NCI-H1694 treated with DMSO at 0.1 percent for 48 hours (cell line): ENCODE data around the gene PRRC2C.
"Not testable (repeated sequence)": the region's sequence is repeated elsewhere in the genome, so short reads cannot be mapped to it uniquely, and the experiment has no call there.

Source experiments
- DNase-seq: peaks from one replicate; lab custom pipeline; 2025; lab: John Stamatoyannopoulos, UW

The PRRC2C gene

GRCh38 chr1:171500304-171500703 lies 15.0 kb downstream of the PRRC2C start:
- no peak for DNase-seq

DNA sequence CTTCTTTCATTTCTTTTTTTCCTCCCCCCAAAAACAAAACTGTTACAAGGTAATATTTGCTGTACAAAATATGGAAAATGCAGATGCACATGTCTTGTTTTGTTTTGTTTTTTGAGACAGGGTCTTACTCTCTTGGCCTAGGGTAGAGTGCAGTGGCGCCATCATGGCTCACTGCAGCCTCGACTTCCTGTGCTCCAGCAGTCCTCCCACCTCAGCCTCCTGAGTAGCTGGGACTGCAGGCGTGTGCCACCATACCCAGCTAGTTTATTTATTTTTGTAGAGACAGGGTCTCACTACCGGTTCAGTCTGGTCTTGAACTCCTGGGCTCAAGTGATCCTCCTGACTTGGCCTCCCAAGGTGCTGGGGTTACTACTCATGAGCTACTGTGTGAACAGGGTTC lies 15.5 kb downstream of the PRRC2C start:
- DNase-seq, result no peak

DNA sequence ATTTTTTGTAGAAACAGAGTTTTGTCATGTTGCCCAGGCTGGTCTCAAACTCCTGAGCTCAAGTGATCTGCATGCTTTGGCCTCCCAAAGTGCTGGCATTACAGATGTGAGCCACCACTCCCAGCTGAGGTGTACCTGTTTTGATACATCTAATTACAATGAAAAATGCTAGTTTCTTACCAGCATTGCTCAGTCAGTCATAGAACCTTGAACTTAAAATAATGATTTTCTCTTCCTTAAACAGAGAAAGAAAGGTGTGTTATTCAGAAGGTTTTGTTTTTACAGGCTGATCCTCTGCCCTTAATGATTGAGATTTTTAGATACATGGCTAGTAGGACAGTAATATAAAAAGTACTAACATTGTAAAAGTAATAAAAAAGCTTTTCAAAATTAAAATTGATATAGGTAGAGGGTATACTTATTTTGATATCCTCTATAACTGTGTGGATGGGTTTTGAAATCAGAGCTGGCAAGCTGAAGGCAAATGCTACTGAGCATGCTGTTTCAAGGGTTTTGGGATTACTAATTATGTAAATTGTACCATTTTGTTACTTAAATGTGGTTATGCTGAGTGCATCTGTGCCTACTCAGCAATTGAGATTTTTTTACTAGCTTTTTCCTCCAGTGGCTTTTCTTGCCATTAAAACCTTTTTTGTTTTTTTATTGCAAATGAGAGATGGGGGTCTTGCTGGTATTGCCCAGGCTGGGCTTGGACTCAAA lies 16.1 kb downstream of the PRRC2C start:
- no peak for DNase-seq

- DNase-seq, result no peak
Observed at GRCh38 chr1:171506525-171507304, 21.4 kb downstream of the PRRC2C start.

DNA sequence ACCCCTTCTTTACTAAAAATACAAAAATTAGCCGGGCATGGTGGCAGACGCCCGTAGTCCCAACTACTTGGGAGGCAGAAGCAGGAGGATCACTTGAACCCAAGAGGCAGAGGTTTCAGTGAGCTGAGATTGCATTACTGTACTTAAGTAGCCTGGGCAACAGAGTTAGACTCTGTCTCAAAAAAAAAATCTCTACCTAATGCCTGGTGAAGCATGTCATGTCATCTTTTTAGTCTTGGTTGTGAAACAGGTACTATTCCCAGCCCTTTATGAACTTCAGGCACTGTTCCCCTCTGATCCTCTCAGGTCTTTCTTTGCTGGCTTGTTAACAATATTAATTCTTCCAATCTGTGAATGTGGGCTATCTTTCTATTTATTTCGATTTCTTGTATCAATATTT lies 22.1 kb downstream of the PRRC2C start:
- DNase-seq, result no peak

GRCh38 chr1:171509191-171509590 lies 23.9 kb downstream of the PRRC2C start:
- no peak for DNase-seq

DNA sequence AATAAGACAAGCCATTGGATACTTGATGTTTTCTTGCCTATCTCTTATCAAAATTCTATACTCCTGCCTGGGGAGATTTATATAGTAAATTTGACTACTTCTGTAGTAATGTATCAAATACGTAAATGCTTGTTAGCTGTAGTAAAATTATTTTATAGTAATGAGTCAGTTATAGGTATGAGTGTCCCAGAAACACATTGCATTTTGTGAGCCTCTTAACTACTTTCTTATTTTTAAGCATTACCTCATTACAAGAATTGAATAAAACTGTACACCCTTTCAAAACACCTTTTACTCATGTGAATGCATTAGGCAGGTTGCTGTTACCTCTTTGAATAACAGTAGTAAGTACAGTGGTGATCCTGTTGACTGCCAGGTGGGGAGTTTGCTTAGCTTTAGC lies 28.4 kb downstream of the PRRC2C start:
- DNase-seq, result no peak

- DNase-seq, result no peak
Observed at GRCh38 chr1:171515299-171515698, 30.0 kb downstream of the PRRC2C start.

DNA sequence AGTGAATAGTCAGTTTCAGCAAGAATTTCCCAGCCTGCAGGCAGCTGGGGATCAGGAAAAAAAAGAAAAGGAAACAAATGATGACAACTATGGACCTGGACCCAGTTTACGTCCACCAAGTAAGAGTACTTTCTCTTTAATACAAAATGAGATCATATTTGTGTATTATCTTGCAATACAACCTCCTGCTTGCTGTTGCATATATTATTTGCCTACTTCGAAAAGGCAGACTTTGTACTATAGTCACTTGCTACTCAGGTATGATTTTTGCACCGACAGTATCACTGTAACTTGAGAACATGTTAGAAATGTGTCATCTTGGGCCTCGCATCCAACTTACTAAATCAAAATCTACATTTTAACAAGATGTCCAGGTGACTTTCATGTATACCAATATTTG lies 30.4 kb downstream of the PRRC2C start:
- DNase-seq, result no peak

- no peak for DNase-seq
Observed at GRCh38 chr1:171521567-171521966, 36.2 kb downstream of the PRRC2C start.

DNA sequence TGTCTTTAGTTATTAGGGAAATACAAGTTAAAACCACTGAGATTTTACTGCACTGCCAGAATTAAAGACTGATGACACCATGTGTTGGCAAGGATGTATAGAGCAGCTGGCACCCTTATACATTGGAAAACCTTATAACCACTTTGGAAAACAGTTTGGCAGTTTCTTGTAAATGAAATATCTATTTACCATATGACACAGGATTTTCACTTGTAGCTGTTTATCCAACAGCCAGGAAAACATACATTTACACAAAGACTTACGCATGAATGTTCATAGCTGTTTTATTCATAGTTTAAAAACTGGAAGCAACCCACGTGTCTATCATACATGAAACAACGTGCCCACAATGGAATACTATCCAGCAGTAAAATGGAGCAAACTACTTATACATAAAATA lies 45.3 kb downstream of the PRRC2C start:
- DNase-seq, result peak; percentile 3

GRCh38 chr1:171532520-171532919 lies 47.2 kb downstream of the PRRC2C start:
- no peak for DNase-seq

DNA sequence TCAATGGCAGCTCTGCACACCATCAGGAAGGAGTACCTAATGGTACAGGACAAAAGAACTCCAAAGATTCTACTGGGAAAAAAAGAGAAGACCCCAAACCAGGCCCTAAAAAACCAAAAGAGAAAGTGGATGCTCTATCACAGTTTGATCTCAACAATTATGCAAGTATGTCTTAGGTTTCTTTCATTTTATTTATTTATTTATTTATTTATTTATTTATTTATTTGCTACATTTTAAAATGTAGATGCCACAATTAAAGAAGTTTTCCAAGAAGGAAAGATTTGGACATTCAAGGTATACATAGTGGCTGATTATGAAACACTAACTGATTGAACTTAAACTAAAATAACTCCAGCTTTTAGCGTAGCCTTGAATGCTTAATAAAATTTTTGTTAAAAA lies 60.2 kb downstream of the PRRC2C start:
- no peak for DNase-seq

DNA sequence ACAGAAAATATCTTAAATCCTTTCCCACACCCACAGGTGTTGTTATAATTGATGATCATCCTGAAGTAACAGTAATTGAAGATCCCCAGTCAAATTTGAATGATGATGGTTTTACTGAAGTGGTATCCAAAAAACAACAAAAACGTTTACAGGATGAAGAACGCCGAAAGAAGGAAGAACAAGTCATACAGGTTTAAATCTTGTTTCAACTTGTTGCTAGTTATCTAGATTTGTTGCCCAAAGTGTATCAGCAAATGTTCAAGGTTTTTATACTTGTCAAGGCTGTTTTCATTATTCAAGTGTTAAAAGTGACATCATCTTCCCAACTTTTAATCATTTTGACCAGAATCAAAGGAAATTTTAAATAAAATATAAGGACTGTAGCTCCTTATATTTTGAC lies 64.7 kb downstream of the PRRC2C start:
- DNase-seq, result no peak

GRCh38 chr1:171550598-171551100 lies 65.3 kb downstream of the PRRC2C start:
- not testable (repeated sequence) for DNase-seq

- not testable (repeated sequence) for DNase-seq
Observed at GRCh38 chr1:171553960-171554359, 68.6 kb downstream of the PRRC2C start.

DNA sequence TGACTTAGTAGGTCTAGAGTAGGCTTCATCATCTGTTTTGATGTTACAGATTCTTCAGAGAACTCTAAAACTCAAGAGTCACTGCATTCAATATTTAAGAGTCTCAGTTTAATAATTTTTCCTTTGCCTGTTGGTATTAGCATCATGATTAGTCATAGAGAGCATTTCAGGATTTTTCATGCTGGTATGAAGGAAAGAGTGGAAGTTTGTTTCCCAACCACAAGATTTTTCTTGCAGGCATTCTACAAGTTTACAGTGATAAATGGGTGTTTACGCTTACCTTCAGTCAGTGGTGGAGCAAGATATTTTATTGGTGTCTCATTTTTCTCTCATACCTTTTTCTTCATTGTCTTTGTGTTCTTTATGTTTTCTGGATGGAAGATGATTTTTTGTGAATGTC lies 78.3 kb downstream of the PRRC2C start:
- DNase-seq, result no peak

GRCh38 chr1:171566467-171566866 lies 81.1 kb downstream of the PRRC2C start:
- DNase-seq, result peak; percentile 1

DNA sequence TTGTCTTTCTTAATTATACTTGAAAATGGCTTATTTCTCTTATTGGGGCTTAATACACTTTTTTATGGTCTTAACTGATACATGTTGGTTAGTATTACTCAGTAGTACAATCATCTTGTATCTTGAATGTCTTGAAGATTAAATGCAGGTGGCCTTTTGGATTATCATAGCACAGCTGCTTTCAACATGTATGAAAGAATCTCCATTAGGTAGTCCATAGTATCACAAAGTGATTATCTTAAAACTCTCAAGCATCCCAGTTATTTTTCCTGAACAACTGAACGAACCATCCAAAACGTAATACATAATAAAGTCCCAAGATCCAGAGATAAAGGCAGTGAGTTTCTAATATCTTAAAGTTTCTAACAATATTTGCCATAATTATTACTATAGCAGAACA lies 85.0 kb downstream of the PRRC2C start:
- DNase-seq, result no peak

GRCh38 chr1:171576144-171576543 lies 90.8 kb downstream of the PRRC2C start:
- no peak for DNase-seq

- no peak for DNase-seq
Observed at GRCh38 chr1:171581226-171581625, 95.9 kb downstream of the PRRC2C start.

- no peak for DNase-seq
Observed at GRCh38 chr1:171581766-171582165, 96.4 kb downstream of the PRRC2C start.

GRCh38 chr1:171582589-171582988 lies 97.3 kb downstream of the PRRC2C start:
- no peak for DNase-seq
